ENCODE data around the gene ATP10A. TPM values are rescaled to one million over a fixed set of nuclear protein-coding genes. Genes with fewer than 3 reads are reported as not detected.

The ATP10A gene
- total and polyA plus RNA-seq, 9 of the 15 experiments (the other 6 are each of a cell fraction or from before 2014, with no cell fraction given) = 0.09 TPM; not detected in 8

- Histone ChIP-seq H3K27ac (ENCODE audit: extremely low read depth, low read depth, low read length) (no peak overlapping the region), H2AFZ (ENCODE audit: low read depth, low read length) (no peak overlapping the region), H4K20me1 (replicated peaks; ENCODE audit: control insufficient read depth, insufficient read depth, low read length) (0 out of 2 replicates have a peak, but pooled peaks cover 3% of the 10 kb centered on the region), H3K9me1 (ENCODE audit: control insufficient read depth, insufficient read depth, low read length) (no peaks in the 10 kb centered on the region), H3K4me3 (no peak overlapping the region), H3K9ac (ENCODE audit: insufficient read depth in 1 of 2, low read depth in 2 of 2, low read length in 2 of 2) (no peak overlapping the region), H3K27me3 (ENCODE audit: control insufficient read depth in 2 of 2, insufficient read depth in 2 of 2, low read length in 2 of 2) (peaks cover 3 to 17% of the 10 kb centered on the region in 2 experiments; a peak in 4 of 5 replicates), H3K4me2 (ENCODE audit: insufficient read depth, low read length) (no peak overlapping the region), H3K36me3 (ENCODE audit: control insufficient read depth, insufficient read depth, low read length) (no peaks in the 10 kb centered on the region), H3K79me2 (ENCODE audit: control insufficient read depth, insufficient read depth, low read length) (no peaks in the 10 kb centered on the region), H3K4me1 (replicated peaks in 1 of 2; ENCODE audit: control insufficient read depth in 2 of 2, insufficient read depth in 2 of 2, low read length in 2 of 2) (no peaks in the 10 kb centered on the region), H3K9me3 (replicated peaks; ENCODE audit: control insufficient read depth, insufficient read depth, low read depth, low read length) (no peaks in the 10 kb centered on the region)
- TF ChIP-seq MYC (IDR thresholded peaks at IDR 0.05; ENCODE audit: low read depth, low read length) (no peak), MYC (CRISPR knock-in tag; IDR thresholded peaks at IDR 0.05; ENCODE audit: borderline replicate concordance, low read depth) (no peak), NRF1 (conservative IDR thresholded peaks at IDR 0.05 in 1 of 2, IDR thresholded peaks at IDR 0.05 in 1 of 2) (peak; percentile 67 to 76)
- ChIA-PET POLR2A (no interaction called here), CTCF (ENCODE audit: low intra/inter-chr PET ratio) (no interaction called here)
- ATAC-seq (peak; percentile 64; the same call in 2 of the 3 replicates), FAIRE-seq (no peak), DNase-seq (ENCODE audit: extremely low read depth in 1 of 4, low spot score in 3 of 4) (peak in 1 of 4 experiments; percentile 7)
- in situ Hi-C loops (cut with MboI) (no loop called here), intact Hi-C loops (cut with micrococcal nuclease) (no loop called here)
- WGBS (ENCODE audit: insufficient coverage, low coverage, missing lambda C conversion rate) = 1% methylated on average over 14 of the region's 14 CpGs
- BruUV-seq (replicated peaks) = no TSS peak
These were observed 207.7 kb downstream of the ATP10A start for GRCh38 chr15:25655207-25655948.

- H2AFZ ChIP-seq (ENCODE audit: low read depth, low read length) = no peak overlapping the region
- ATAC-seq (no peak), FAIRE-seq (no peak), DNase-seq (ENCODE audit: extremely low read depth in 1 of 4, low spot score in 3 of 4) (no peak)
- no peak for TF ChIP-seq KAT7 (CRISPR knock-in tag; IDR thresholded peaks at IDR 0.05; ENCODE audit: borderline replicate concordance)
- no peak for TF ChIP-seq BDP1 (IDR thresholded peaks at IDR 0.05; ENCODE audit: insufficient read depth, insufficient read length)
- H3K9me1 ChIP-seq (ENCODE audit: control insufficient read depth, insufficient read depth, low read length) = no peaks in the 10 kb centered on the region
- no peaks in the 10 kb centered on the region for H3K9me3 ChIP-seq (replicated peaks; ENCODE audit: control insufficient read depth, insufficient read depth, low read depth, low read length)
- H3K4me1 ChIP-seq (replicated peaks in 1 of 2; ENCODE audit: control insufficient read depth in 2 of 2, insufficient read depth in 2 of 2, low read length in 2 of 2) = no peaks in the 10 kb centered on the region
- no TSS peak for BruUV-seq (replicated peaks)
- intact Hi-C loops (cut with micrococcal nuclease) (no loop called here), in situ Hi-C loops (cut with MboI) (no loop called here)
- H3K4me2 ChIP-seq (ENCODE audit: insufficient read depth, low read length) = no peak overlapping the region
- no peak overlapping the region for H3K4me3 ChIP-seq
- 7% methylated on average over 2 of the region's 2 CpGs for WGBS (ENCODE audit: insufficient coverage, low coverage, missing lambda C conversion rate)
- H3K79me2 ChIP-seq (ENCODE audit: control insufficient read depth, insufficient read depth, low read length) = no peaks in the 10 kb centered on the region
- H4K20me1 ChIP-seq (replicated peaks; ENCODE audit: control insufficient read depth, insufficient read depth, low read length) = no peaks in the 10 kb centered on the region; the same call in 1 of the 2 replicates
- H3K36me3 ChIP-seq (ENCODE audit: control insufficient read depth, insufficient read depth, low read length) = no peaks in the 10 kb centered on the region
- ChIA-PET CTCF (ENCODE audit: low intra/inter-chr PET ratio) (no interaction called here), POLR2A (interaction anchor here (1.0 kb wide), 1 partner anchor 16 kb away, joined by 3 read pairs; no protein-coding TSS in a partner anchor)
- no peak overlapping the region for H3K9ac ChIP-seq (ENCODE audit: insufficient read depth in 1 of 2, low read depth in 2 of 2, low read length in 2 of 2)
- H3K27me3 ChIP-seq (ENCODE audit: control insufficient read depth in 2 of 2, insufficient read depth in 2 of 2, low read length in 2 of 2) = peaks cover 0 to 12% of the 10 kb centered on the region in 2 experiments; a peak in 2 of 5 replicates
- no peak overlapping the region for H3K27ac ChIP-seq (ENCODE audit: extremely low read depth, low read depth, low read length)
These were observed 209.8 kb downstream of the ATP10A start for GRCh38 chr15:25653371-25653770.
